HEK293 (cell line): ENCODE data around the gene WDR13.

Source experiments
- GLIS1 ChIP-seq: fragments of 450-650 bp; formaldehyde crosslinking; IDR thresholded peaks from 2 replicates; pipeline ENCODE4 v1.5.1; 2016; ENCODE audit warnings: missing biosample characterization, missing genetic modification characterization
- KLF9 ChIP-seq: fragments of 450-650 bp; formaldehyde crosslinking; IDR thresholded peaks from 2 replicates; pipeline ENCODE4 v1.5.1; 2016; ENCODE audit warnings: missing biosample characterization, missing genetic modification characterization, low read depth
- OSR2 ChIP-seq: fragments of 450-650 bp; formaldehyde crosslinking; IDR thresholded peaks from 2 replicates; pipeline ENCODE4 v1.5.1; 2016; ENCODE audit warnings: missing biosample characterization, missing genetic modification characterization
- OVOL3 ChIP-seq: fragments of 450-650 bp; formaldehyde crosslinking; IDR thresholded peaks from 2 replicates; pipeline ENCODE4 v1.5.1; 2016; ENCODE audit warnings: missing biosample characterization, missing genetic modification characterization
- PATZ1 ChIP-seq: fragments of 450-650 bp; formaldehyde crosslinking; IDR thresholded peaks from 2 replicates; pipeline ENCODE4 v1.5.1; 2016; ENCODE audit warnings: missing biosample characterization, missing genetic modification characterization
- SP2 ChIP-seq: fragments of 450-650 bp; formaldehyde crosslinking; IDR thresholded peaks from 2 replicates; pipeline ENCODE4 v1.5.1; 2016; ENCODE audit warnings: missing biosample characterization, missing genetic modification characterization
- SP3 ChIP-seq: fragments of 450-650 bp; formaldehyde crosslinking; IDR thresholded peaks from 2 replicates; pipeline ENCODE4 v1.5.1; 2016; ENCODE audit warnings: missing biosample characterization, missing genetic modification characterization
- YY2 ChIP-seq: fragments of 450-650 bp; formaldehyde crosslinking; IDR thresholded peaks from 2 replicates; pipeline ENCODE4 v1.5.1; 2016; ENCODE audit warnings: missing biosample characterization, missing genetic modification characterization
- ZBTB1 ChIP-seq: fragments of 450-650 bp; formaldehyde crosslinking; IDR thresholded peaks from 2 replicates; pipeline ENCODE4 v1.5.1; 2016; ENCODE audit warnings: missing biosample characterization, missing genetic modification characterization
- ZBTB10 ChIP-seq: fragments of 450-650 bp; formaldehyde crosslinking; IDR thresholded peaks from 2 replicates; pipeline ENCODE4 v1.5.1; 2016; ENCODE audit warnings: missing biosample characterization, missing genetic modification characterization
- ZBTB11 ChIP-seq: fragments of 450-650 bp; formaldehyde crosslinking; conservative IDR thresholded peaks from 2 replicates; pipeline ENCODE4 v1.5.1; 2016; ENCODE audit warnings: low read depth, missing biosample characterization, missing genetic modification characterization
- ZBTB44 ChIP-seq: fragments of 450-650 bp; IDR thresholded peaks from 2 replicates; pipeline ENCODE4 v1.5.1; 2018; ENCODE audit warnings: missing biosample characterization, mild to moderate bottlenecking, missing genetic modification characterization
- ZBTB48 ChIP-seq: fragments of 450-650 bp; formaldehyde crosslinking; IDR thresholded peaks from 2 replicates; pipeline ENCODE4 v1.5.1; 2016; ENCODE audit warnings: missing biosample characterization, missing genetic modification characterization
- ZFP41 ChIP-seq: fragments of 450-650 bp; formaldehyde crosslinking; IDR thresholded peaks from 2 replicates; pipeline ENCODE4 v1.5.1; 2016; ENCODE audit warnings: missing biosample characterization, missing genetic modification characterization, borderline replicate concordance
- ZNF174 ChIP-seq: fragments of 450-650 bp; formaldehyde crosslinking; IDR thresholded peaks from 2 replicates; pipeline ENCODE4 v1.5.0; 2017; ENCODE audit warnings: missing biosample characterization, mild to moderate bottlenecking, missing genetic modification characterization
- ZNF221 ChIP-seq: fragments of 450-650 bp; formaldehyde crosslinking; IDR thresholded peaks from 2 replicates; pipeline ENCODE4 v1.5.1; 2017; ENCODE audit warnings: missing biosample characterization, missing genetic modification characterization, borderline replicate concordance
- ZNF239 ChIP-seq: fragments of 450-650 bp; formaldehyde crosslinking; IDR thresholded peaks from 2 replicates; pipeline ENCODE4 v1.5.1; 2016; ENCODE audit warnings: missing biosample characterization, missing genetic modification characterization
- ZNF302 ChIP-seq: fragments of 450-650 bp; formaldehyde crosslinking; IDR thresholded peaks from 2 replicates; pipeline ENCODE4 v1.5.1; 2016; ENCODE audit warnings: missing biosample characterization, missing genetic modification characterization, low read depth
- ZNF341 ChIP-seq: fragments of 450-650 bp; formaldehyde crosslinking; IDR thresholded peaks from 2 replicates; pipeline ENCODE4; 2016; ENCODE audit warnings: low read depth, missing biosample characterization, missing genetic modification characterization
- ZNF404 ChIP-seq: fragments of 450-650 bp; formaldehyde crosslinking; IDR thresholded peaks from 2 replicates; pipeline ENCODE4 v1.5.1; 2017; ENCODE audit warnings: missing biosample characterization, missing genetic modification characterization
- ZNF416 ChIP-seq: fragments of 450-650 bp; formaldehyde crosslinking; IDR thresholded peaks from 2 replicates; pipeline ENCODE4 v1.5.1; 2016; ENCODE audit warnings: missing biosample characterization, missing genetic modification characterization
- ZNF488 ChIP-seq: fragments of 450-650 bp; formaldehyde crosslinking; IDR thresholded peaks from 2 replicates; pipeline ENCODE4 v1.5.1; 2016; ENCODE audit warnings: missing biosample characterization, missing genetic modification characterization
- ZNF510 ChIP-seq: fragments of 450-650 bp; formaldehyde crosslinking; IDR thresholded peaks from 2 replicates; pipeline ENCODE4 v1.5.1; 2018; ENCODE audit warnings: mild to moderate bottlenecking, missing genetic modification characterization, missing biosample characterization; ENCODE audit not compliant: insufficient replicate concordance
- ZNF514 ChIP-seq: fragments of 450-650 bp; formaldehyde crosslinking; IDR thresholded peaks from 2 replicates; pipeline ENCODE4 v1.5.1; 2016; ENCODE audit warnings: missing biosample characterization, missing genetic modification characterization
- ZNF580 ChIP-seq: fragments of 450-650 bp; formaldehyde crosslinking; IDR thresholded peaks from 2 replicates; pipeline ENCODE4 v1.5.1; 2016; ENCODE audit warnings: missing biosample characterization, missing genetic modification characterization
- ZNF677 ChIP-seq: fragments of 450-650 bp; IDR thresholded peaks from 2 replicates; pipeline ENCODE4 v1.5.0; 2018; ENCODE audit warnings: missing biosample characterization, mild to moderate bottlenecking, missing genetic modification characterization, moderate library complexity
- ZNF701 ChIP-seq: fragments of 450-650 bp; formaldehyde crosslinking; IDR thresholded peaks from 2 replicates; pipeline ENCODE4 v1.5.1; 2016; ENCODE audit warnings: missing biosample characterization, missing genetic modification characterization
- ZNF785 ChIP-seq: fragments of 450-650 bp; formaldehyde crosslinking; IDR thresholded peaks from 2 replicates; pipeline ENCODE4 v1.5.1; 2016; ENCODE audit warnings: missing biosample characterization, missing genetic modification characterization
- ZXDB ChIP-seq: fragments of 450-650 bp; formaldehyde crosslinking; IDR thresholded peaks from 2 replicates; pipeline ENCODE4 v1.5.1; 2016; ENCODE audit warnings: missing biosample characterization, missing genetic modification characterization

The WDR13 gene

GRCh38 chrX:48597353-48598264 lies at the start of gene WDR13 (continued):
- no peak for TF ChIP-seq ZFP41 (tag by site-specific recombination)
- no peak; the same call in 1 of the 2 replicates for TF ChIP-seq ZNF239 (tag by site-specific recombination)
- no peak for TF ChIP-seq OVOL3 (tag by site-specific recombination)
- no peak for TF ChIP-seq ZNF174 (tag by site-specific recombination)
- TF ChIP-seq ZNF488 (tag by site-specific recombination): no peak
- TF ChIP-seq SP3 (tag by site-specific recombination): peak; percentile 66
- no peak for TF ChIP-seq OSR2 (tag by site-specific recombination)
- TF ChIP-seq ZNF404 (tag by site-specific recombination): no peak
- TF ChIP-seq ZNF785 (tag by site-specific recombination): no peak
- TF ChIP-seq ZXDB (tag by site-specific recombination): peak; percentile 62
- no peak for TF ChIP-seq ZNF302 (tag by site-specific recombination)
- peak; percentile 44 for TF ChIP-seq ZBTB11 (tag by site-specific recombination)
- no peak for TF ChIP-seq ZNF514 (tag by site-specific recombination)
- peak; percentile 77 for TF ChIP-seq PATZ1 (tag by site-specific recombination)
- peak; percentile 66 for TF ChIP-seq GLIS1 (tag by site-specific recombination)
- TF ChIP-seq ZNF580 (tag by site-specific recombination): no peak
- no peak for TF ChIP-seq ZNF510 (tag by site-specific recombination)
- TF ChIP-seq ZNF416 (tag by site-specific recombination): no peak
- no peak for TF ChIP-seq ZBTB10 (tag by site-specific recombination)
- peak; percentile 69 for TF ChIP-seq YY2 (tag by site-specific recombination)
- peak; percentile 98 for TF ChIP-seq ZNF341
- TF ChIP-seq ZBTB1 (tag by site-specific recombination): peak; percentile 47; the same call in 1 of the 2 replicates
- peak; percentile 59 for TF ChIP-seq SP2 (tag by site-specific recombination)
- TF ChIP-seq KLF9 (tag by site-specific recombination): peak; percentile 76
- TF ChIP-seq ZNF221 (tag by site-specific recombination): no peak
- no peak for TF ChIP-seq ZBTB44 (tag by site-specific recombination)
- TF ChIP-seq ZBTB48 (tag by site-specific recombination): no peak
- TF ChIP-seq ZNF677: no peak
- TF ChIP-seq ZNF701 (tag by site-specific recombination): no peak
